Stimulated activated CD4-positive, alpha-beta T cell treated with anti-CD3 and anti-CD28 coated beads, Interleukin-4, amount 100 ng/mL, for 48 hours (primary cell): Measurements from ENCODE around the gene NAALADL2.
"Not testable (repeated sequence)": the region's sequence is repeated elsewhere in the genome, so short reads cannot be mapped to it uniquely, and the experiment has no call there.

ENCODE experiments used
- DNase-seq, 2 donors: peaks; one replicate each; pipeline ENCODE4 v3.0.0-alpha.2; 2020; ENCODE audit warnings: low read depth in 2 of 2

NAALADL2 gene

GRCh38 chr3:175478301-175478700, 619.2 kb downstream of the NAALADL2 start:
- DNase-seq = no peak

GRCh38 chr3:175479175-175479574, 620.0 kb downstream of the NAALADL2 start:
- no peak for DNase-seq

DNA sequence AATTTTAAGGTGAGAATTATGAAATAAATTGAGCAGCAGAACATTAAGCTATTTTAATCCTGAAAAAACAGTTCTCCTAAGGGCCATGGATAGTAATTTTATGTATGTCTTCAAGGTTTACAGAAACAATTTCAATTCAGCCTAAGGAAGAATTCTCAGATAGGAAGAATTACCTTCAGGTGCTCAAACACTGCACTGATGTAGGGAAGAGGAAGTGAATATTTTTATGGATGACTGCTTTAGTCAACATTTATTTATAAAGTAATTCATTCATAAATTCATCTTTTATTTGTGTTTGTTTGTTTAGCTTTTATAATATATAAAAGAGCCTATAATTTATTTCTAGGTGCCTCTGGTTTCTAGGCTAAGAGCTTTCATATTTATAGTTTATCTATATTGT, 620.7 kb downstream of the NAALADL2 start:
- DNase-seq = no peak

DNA sequence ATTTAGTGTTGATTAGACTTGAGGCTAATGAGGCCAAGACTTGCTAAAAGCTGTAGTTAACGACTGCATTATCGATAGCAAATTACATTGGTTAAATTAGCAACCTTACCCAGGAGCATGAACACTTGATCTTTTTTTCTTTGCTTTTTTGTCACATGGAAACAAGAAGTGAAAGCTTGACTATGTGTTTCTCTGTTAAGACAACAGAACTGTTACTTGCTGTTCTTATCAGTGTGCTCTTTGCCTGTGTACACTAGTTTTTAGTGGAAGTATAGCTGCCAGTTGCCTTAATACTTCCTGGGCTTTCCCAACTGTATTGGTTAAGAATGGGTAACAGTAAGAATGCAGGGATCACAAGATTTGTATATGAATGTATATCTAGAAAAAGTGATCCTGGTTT, 625.5 kb downstream of the NAALADL2 start:
- no peak for DNase-seq

GRCh38 chr3:175485436-175485835, 626.3 kb downstream of the NAALADL2 start:
- DNase-seq = no peak

DNA sequence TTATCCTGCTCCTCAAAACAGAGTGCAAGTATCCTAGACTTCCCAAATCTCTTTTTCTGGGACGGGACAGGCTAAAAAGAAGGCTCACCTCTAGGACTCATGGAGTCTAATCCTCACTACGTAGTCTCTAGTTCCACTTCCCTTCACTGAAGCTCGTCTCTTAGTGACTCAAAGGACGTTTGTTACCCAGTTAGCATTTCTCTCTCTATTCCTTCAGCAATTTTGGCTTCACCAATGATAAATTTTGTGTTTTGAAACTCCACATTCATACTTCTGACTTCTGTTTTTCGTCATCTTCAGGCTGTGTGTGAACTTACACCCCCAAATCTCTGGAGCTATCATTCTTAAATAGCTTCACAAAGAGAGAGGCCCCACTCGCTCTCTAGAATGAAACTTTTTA, 627.1 kb downstream of the NAALADL2 start:
- no peak for DNase-seq

DNA sequence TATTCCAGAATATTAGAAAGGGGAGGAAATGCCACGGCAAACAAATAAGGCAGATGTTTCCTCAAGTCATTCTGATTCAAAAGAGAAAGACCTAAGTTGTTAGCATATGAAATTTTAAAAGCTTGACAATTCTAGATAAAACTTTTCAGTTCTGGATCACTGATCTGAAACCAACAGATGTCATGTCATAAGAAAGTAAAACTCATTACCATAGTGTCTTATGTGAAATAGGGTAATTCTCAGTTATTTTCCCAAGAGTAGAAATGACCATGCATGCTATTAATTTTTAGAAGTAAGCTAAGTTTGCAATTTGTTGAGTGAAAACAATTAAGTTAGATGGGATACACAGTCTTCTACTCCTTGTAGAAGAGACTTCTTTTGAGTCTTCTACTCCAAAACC, 630.3 kb downstream of the NAALADL2 start:
- no peak for DNase-seq

DNA sequence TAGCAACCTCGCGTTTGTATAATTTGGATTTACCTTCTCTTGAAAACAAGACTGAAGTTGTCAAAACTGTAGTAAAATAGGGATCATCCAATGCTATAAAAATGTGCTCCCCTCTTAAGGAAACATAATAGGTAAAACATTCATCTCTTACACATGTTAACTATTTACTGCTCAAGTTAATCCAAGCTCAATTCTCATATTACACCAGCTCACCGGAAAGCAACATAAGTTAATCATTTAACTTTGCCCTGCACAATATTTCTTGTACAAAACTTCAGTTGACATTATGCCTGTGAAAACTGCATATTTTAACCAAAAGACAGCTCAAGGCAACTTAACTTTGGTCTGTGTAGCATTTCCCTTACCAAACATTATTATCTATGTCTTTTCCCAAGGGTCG, 634.2 kb downstream of the NAALADL2 start:
- no peak for DNase-seq

- DNase-seq = no peak
Observed at GRCh38 chr3:175495331-175495730, 636.2 kb downstream of the NAALADL2 start.

DNA sequence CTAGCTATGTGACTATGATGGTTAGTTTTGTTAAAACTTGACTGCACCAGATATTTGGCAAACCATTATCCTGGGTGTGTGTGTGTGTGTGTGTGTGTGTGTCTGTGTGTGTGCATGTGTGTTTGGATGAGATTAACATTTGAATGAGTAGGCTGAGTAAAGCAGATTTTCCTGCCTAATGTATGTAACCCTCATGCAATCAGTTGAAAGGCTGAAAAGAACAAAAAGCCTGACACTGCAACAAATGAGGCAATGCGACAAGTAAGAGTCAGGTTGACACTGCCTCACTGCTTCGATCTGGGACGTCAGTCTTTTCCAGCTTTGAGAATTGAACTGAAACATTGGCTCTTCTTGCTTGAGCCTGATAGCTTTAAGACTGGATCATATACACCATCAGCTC, 643.0 kb downstream of the NAALADL2 start:
- DNase-seq = no peak

- no peak for DNase-seq
Observed at GRCh38 chr3:175511219-175511785, 652.2 kb downstream of the NAALADL2 start.

DNA sequence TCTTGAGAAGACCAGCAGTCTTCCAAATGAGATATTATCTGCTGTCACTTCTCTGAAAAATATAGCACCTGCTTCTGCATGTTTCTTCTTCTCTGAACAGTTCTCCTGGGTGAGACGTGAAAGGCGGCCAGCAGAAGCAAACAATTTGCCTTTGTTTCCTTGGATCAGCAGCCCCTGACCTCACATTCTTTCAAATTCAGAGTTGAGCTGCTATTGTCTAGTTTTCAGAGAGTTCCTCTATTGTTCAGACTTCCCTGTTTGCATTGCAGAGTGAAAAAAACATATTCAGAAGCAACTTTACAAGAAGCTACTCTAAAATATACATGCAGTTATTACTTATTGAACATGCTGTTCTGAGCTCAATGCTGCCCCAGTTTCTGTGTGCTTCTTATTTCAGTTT, 653.6 kb downstream of the NAALADL2 start:
- no peak for DNase-seq

- DNase-seq = no peak
Observed at GRCh38 chr3:175518459-175518858, 659.3 kb downstream of the NAALADL2 start.

DNA sequence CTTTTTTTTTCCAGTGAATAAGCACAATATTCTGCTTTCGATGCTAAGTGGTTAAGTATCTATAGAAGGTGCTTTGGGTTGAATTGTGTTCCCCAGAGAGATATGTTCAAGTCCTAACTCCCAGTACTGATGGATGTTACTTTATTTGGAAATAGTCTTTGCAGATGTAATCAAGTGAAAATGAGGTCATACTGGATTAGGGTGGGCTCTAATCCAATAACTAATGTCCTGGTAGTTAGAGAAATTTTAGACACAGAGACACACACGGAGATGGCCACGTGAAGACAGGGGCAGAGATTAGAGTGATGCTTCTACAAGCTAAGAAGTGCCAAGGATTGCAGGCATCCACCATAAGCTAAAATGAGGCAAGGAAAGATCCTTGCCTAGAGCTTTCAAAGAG, 662.3 kb downstream of the NAALADL2 start:
- DNase-seq = no peak

- no peak for DNase-seq
Observed at GRCh38 chr3:175526191-175526590, 667.1 kb downstream of the NAALADL2 start.

DNA sequence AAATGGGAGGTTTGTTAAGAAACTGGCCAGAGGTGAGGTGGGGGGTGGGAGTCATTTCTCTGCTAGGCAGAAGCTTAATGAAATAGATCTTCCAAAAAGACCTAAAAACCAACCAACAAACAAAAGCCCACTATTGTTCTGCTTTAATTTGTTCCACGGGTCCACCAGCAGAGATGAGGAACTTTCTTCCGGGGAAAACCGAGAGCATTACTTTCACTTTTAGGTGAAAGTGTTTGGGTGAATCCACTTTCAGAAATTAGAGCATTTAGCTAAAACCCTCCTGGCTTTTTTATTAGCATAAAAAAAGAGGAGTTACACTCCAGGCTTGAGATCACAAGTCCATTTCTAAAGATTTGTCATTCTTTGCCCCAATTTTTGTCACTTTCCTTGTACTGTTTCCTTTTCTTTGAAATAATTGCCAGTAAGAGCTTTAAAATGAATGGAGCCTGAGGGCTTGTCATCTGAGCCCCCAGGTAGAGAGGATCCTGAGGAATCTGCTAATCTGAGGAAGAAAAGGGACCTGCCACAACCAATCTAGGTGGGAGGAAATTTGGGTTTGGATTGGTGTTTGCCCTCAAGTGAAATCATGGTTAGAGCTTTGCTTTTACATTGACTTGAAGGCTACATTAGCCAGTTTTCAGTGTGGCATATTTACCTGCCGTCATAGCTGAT, 667.6 kb downstream of the NAALADL2 start:
- no peak for DNase-seq

DNA sequence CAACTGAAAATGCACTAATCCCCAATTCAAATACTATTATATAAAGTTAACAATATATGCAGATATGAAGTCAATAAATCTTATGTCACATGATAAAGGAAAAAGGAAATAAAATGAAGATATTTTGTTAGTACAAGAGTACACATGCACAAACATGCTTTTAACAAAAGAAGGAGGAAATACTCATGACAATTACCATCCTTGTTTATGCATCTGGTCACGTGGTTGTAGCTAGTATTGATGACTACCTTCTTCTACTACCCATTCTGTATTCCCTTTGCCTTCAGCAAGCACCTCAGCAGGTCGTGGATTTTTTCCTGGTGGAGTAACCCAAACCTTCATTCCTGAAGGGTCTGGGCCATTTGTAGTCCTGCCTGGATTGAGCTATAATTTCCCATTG, 669.6 kb downstream of the NAALADL2 start:
- not testable (repeated sequence) for DNase-seq

DNA sequence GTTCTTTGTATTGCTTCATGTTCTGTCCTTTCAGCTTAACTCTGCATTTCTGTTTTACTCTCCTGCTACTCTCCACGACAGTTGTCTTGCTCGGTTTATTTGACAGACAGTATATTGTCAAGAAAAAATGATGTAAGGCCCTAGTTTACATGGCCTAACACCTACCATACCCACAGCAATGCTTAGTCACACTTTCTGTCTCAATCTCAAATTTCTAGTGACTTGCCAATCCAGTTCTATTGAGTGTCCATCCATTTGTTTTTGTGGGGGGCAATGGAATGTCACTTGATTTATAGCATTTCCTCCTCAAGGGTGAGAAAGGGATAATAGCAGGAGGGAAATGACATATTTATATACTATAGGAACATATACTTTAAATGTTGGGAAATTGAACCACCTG, 676.2 kb downstream of the NAALADL2 start:
- DNase-seq = no peak

GRCh38 chr3:175546115-175546514, 687.0 kb downstream of the NAALADL2 start:
- DNase-seq = no peak

DNA sequence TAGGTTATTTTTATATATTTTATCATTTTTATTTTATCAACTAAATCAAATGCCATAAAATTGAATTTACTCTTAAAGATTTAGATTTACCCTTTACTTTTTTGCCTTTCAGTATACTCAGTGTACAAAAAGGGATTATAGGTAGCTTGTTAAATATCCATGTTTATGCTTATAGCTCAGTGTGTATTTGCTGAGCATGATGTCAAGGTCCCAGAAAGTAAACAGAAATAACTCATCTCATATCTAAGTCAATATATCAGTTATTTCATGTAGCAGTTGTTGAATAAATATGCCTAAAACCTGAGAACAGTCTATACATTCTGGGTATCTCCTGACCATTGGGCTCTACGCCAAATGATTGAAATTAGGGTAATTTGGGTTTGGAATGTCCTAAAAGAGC, 693.8 kb downstream of the NAALADL2 start:
- no peak for DNase-seq

- DNase-seq = no peak
Observed at GRCh38 chr3:175554801-175555200, 695.7 kb downstream of the NAALADL2 start.

GRCh38 chr3:175558261-175558660, 699.1 kb downstream of the NAALADL2 start:
- DNase-seq = no peak

GRCh38 chr3:175564363-175564762, 705.2 kb downstream of the NAALADL2 start:
- DNase-seq = no peak

- DNase-seq = no peak
Observed at GRCh38 chr3:175571096-175571495, 712.0 kb downstream of the NAALADL2 start.
